GM21825 (cell line): ENCODE results near the gene TXNL4B.

Source experiments
- ATAC-seq: cut with Tn5 transposase; IDR thresholded peaks from one replicate; pipeline ENCODE4 v1.9.1; 2021; ENCODE audit warnings: mild to moderate bottlenecking, moderate library complexity; ENCODE audit not compliant: unreplicated experiment

Gene TXNL4B

GRCh38 chr16:72093448-72094265 lies at the start of gene TXNL4B, which contains the start of gene DHX38:
Gene TXNL4B (minus strand): TSS chr16:72093620. CDS start chr16:72090749, 2,871 bp downstream.
Gene DHX38 (plus strand): TSS chr16:72093847. CDS start chr16:72096158, 2,311 bp downstream.
- peak; percentile 98 for ATAC-seq

GRCh38 chr16:72142476-72142875 lies 49.1 kb upstream of the TXNL4B start:
- no peak for ATAC-seq

GRCh38 chr16:72139908-72140307 lies 46.5 kb upstream of the TXNL4B start:
- ATAC-seq, result no peak

GRCh38 chr16:72138064-72138572 lies 44.7 kb upstream of the TXNL4B start:
- ATAC-seq, result no peak

DNA sequence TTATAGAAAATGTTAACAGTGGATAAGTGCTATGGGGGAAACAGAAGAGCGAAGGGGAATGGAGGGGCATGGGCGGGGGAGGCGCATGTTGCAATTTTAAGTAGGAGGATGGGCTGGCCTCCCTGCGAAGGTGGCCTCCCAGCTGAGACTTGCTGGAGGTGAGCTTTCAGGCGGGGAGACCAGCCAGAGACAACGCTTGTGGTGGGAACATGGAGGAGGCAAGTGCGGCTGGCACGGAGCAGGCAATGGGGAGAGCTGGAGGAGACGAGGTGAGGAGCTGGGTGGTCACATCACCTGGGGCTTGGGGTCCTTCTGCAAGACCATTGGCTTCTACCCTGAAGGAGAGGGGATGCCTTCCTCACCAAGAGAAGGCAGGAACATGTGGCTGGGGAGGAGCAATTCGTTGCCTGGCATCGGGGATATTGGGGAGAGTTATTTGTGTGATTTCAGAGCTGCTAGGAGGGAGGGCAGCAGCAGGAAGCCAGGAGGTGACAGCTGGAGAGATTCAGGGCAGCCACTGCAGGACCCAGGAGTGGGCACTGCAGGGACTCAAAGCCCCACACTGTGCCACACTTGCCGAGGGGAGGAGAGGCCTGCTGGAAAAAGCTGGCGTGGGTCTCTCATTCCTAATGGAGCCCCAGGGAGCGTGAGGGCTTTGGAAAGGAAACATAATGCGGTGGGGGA lies 44.1 kb upstream of the TXNL4B start:
- no peak for ATAC-seq

GRCh38 chr16:72134507-72134906 lies 41.1 kb upstream of the TXNL4B start:
- no peak for ATAC-seq

GRCh38 chr16:72132726-72133125 lies 39.3 kb upstream of the TXNL4B start:
- ATAC-seq, result no peak

DNA sequence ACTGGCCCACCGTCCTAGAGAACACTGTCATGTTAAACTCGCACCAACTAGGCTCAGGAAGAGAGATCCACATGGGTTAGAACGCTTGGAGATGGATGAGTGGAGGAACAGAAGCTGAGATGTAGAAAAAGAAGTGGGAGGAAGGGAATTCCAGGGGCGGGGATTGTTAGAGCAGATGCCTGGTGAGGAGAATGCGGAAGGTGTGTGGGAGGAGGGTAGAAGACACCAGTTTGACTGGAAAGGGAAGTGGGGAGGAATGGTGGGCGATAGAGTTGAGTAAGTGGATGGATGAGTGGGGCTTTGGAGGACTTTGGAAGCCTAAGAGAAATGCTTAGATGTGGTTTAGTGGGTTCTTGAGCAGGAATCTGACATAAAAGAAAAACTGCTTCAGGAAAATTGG lies 37.6 kb upstream of the TXNL4B start:
- no peak for ATAC-seq

GRCh38 chr16:72129976-72130656 lies 36.7 kb upstream of the TXNL4B start:
- no peak for ATAC-seq

- ATAC-seq, result no peak
Measured at GRCh38 chr16:72128701-72129100, 35.3 kb upstream of the TXNL4B start.

- no peak for ATAC-seq
Measured at GRCh38 chr16:72126429-72126765, 33.0 kb upstream of the TXNL4B start.

DNA sequence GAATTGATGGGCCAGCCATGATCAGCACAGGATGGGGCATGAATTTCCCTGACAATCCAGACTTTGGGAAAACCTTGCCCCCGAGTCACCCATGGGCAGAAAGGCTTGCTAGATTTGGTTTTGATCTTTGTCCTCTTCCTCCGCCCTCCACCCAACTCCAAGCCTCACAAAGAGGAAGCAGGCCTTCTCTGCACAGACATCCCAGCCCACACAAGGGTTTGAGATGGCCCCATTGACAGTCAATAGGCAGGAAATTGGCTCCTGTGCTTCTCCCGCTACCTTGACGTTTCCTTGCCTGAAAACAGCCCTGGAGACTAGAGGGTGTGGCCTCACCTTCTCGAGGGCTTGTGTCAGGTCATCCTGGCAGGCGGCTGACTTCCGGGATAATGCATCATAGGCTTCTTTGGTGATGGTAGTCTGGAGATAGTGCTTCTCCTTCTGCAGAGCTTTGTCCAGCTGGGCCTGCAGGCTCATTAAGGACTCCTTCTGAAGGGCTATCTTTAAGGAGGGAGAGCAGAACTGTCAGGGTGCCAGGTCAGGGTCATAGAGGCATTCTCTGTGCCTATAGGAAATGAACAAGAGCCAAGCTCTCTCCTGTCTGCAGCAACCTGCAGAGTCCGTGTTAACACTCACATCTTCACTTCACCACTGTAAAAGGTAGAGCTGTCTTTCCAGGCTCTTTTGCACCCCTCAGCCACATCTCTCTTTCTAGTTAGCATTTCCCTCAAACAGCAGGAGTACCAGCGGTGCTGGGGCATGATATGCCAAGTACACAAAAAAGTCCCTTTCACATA lies 32.4 kb upstream of the TXNL4B start:
- no peak for ATAC-seq

- no peak for ATAC-seq
Measured at GRCh38 chr16:72124761-72125634, 31.6 kb upstream of the TXNL4B start.

- no peak for ATAC-seq
Measured at GRCh38 chr16:72124148-72124547, 30.7 kb upstream of the TXNL4B start.

- no peak for ATAC-seq
Measured at GRCh38 chr16:72123426-72123825, 30.0 kb upstream of the TXNL4B start.

DNA sequence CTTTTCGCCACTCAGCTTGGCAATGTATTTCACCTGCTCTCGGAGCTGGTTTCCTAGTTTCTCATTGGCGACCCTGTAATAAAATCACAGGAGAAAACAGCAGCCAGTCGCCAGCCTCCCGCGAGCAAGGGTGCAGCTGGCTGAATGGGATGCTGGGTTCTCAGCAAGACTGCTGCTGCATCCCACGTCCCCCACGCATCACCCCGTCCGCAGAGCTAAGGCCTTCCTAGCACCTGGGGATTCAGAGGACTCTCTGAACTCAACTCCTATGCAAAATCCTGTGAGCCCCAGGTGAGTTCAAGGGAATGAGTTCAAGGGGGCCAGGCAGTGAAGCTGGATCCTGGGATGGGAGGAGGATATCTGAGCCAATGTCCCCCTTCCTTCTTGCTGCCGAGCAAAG lies 29.5 kb upstream of the TXNL4B start:
- no peak for ATAC-seq

DNA sequence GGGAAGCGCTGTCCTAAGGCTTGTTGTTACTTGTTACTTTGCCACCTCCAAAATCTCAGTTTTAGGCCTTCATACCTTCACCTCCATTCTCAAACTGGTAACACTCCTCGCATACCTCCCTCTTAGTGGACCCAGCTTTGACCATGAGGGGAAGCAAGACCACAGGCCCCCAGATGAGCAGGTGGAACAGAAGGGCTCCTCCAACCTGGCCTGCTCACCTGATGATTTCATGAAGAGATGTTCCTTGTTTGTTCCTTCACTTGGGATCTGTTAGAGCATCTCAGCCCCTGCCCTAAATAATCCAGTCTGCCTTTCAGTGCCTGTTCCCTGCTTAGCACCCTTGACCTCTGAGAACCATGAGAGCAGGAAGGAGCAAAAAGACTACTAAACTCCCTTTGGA lies 28.9 kb upstream of the TXNL4B start:
- no peak for ATAC-seq

GRCh38 chr16:72120026-72120425 lies 26.6 kb upstream of the TXNL4B start:
- ATAC-seq, result no peak

DNA sequence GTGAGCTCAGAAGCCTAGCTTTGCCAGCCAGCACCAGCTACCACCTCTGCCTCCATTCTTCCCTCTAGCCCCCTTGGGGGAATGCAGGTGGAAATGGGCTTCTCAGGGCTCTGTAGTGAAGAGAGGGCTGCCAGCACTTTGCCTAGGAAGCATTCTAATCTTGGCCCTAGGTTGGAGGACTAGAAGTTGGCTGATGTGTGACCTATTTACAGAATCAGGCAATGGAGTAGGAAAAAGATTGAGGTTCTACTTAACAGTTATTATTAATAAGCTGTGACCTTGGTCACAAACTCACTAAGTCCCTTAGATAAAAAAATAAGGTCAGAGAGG lies 20.2 kb upstream of the TXNL4B start:
- no peak for ATAC-seq
